ENCODE measurements around the gene RAE1. TPM values are rescaled to one million over a fixed set of nuclear protein-coding genes. Genes with fewer than 3 reads are reported as not detected.

The RAE1 gene
- total and polyA plus RNA-seq, 2 of the 8 experiments (the other 6 are each of a cell fraction or from before 2014, with no cell fraction given): 35.9 to 44.9 TPM

GRCh38 chr20:57316795-57317201 is 34.3 kb upstream of the RAE1 start:
- no peaks in the 10 kb centered on the region for H3K4me1 ChIP-seq (replicated peaks in 1 of 4; ENCODE audit: control insufficient read depth in 3 of 4, insufficient read depth in 4 of 4, low read length in 3 of 4)
- ChIA-PET POLR2A (ENCODE audit: partially characterized antibody) (no interaction called here), CTCF (ENCODE audit: partially characterized antibody) (interaction anchor here (1.2 to 1.3 kb wide), 2 partner anchors 9 to 95 kb away, joined by 3 to 5 read pairs; no protein-coding TSS in a partner anchor)
- H3K4ac ChIP-seq (replicated peaks; ENCODE audit: insufficient read length, low read depth, low read length): no peak overlapping the region
- H2BK5ac ChIP-seq (ENCODE audit: low read depth, low read length): no peak overlapping the region
- H3K18ac ChIP-seq (ENCODE audit: extremely low read depth, low read length): no peak overlapping the region
- no peak overlapping the region for H2AK5ac ChIP-seq (ENCODE audit: low read depth, low read length)
- no peak overlapping the region for H4K5ac ChIP-seq (ENCODE audit: insufficient read length, low read depth, low read length)
- H3K27me3 ChIP-seq (replicated peaks in 1 of 4; ENCODE audit: control insufficient read depth in 3 of 4, extremely low read depth in 1 of 4, insufficient read depth in 3 of 4, low read length in 3 of 4): peaks cover 0 to 2% (median 0%) of the 10 kb centered on the region in 4 experiments; a peak in 2 of 7 replicates
- H4K20me1 ChIP-seq (replicated peaks in 1 of 2; ENCODE audit: control insufficient read depth in 1 of 2, insufficient read depth in 2 of 2, low read length in 2 of 2): no peaks in the 10 kb centered on the region
- no peak for FAIRE-seq
- H3K9me3 ChIP-seq (ENCODE audit: insufficient read depth in 2 of 2, low read depth in 1 of 2, low read length in 1 of 2): no peaks in the 10 kb centered on the region
- H3K4me2 ChIP-seq (ENCODE audit: insufficient read depth in 1 of 2, low read depth in 2 of 2, low read length in 2 of 2): no peak overlapping the region
- no peak overlapping the region for H2BK20ac ChIP-seq (ENCODE audit: low read length)
- H3K36me3 ChIP-seq (ENCODE audit: control insufficient read depth in 2 of 4, insufficient read depth in 4 of 4, low read length in 3 of 4): no peaks in the 10 kb centered on the region
- no peak overlapping the region for H2BK120ac ChIP-seq (replicated peaks; ENCODE audit: low read depth, low read length)
- H3K9ac ChIP-seq (replicated peaks in 1 of 4; ENCODE audit: extremely low read depth in 1 of 4, low read depth in 3 of 4, low read length in 3 of 4): no peak overlapping the region
- H3K23ac ChIP-seq (ENCODE audit: insufficient read length): no peak overlapping the region
- H3K56ac ChIP-seq (replicated peaks; ENCODE audit: insufficient read length, low read depth, low read length): no peak overlapping the region
- H3K14ac ChIP-seq (ENCODE audit: insufficient read length): no peak overlapping the region
- DNase-seq (ENCODE audit: low read depth in 1 of 2, low spot score in 2 of 2): no peak
- H3K27ac ChIP-seq (ENCODE audit: low read depth, low read length): no peak overlapping the region
- no peaks in the 10 kb centered on the region for H3K23me2 ChIP-seq (ENCODE audit: low read depth, low read length)
- 95% methylated on average over 9 of the region's 9 CpGs; no CpG with 5 or more reads in 1 of the 2 experiments for WGBS, 2 experiments (ENCODE audit: extremely low coverage in 1 of 2, insufficient coverage in 1 of 2, insufficient read length in 1 of 2, insufficient replicate concordance in 2 of 2, low coverage in 1 of 2, low lambda C conversion rate in 2 of 2, missing lambda C conversion rate in 1 of 2)
- H3K79me2 ChIP-seq (ENCODE audit: control insufficient read depth in 1 of 2, insufficient read depth in 2 of 2, low read length in 2 of 2): no peaks in the 10 kb centered on the region
- H3K4me3 ChIP-seq (ENCODE audit: extremely low read depth in 1 of 4, insufficient read depth in 2 of 4, low read depth in 3 of 4, low read length in 4 of 4): no peak overlapping the region
- H2AFZ ChIP-seq (ENCODE audit: low read length): no peak overlapping the region
- H2BK12ac ChIP-seq (ENCODE audit: low read depth, low read length): no peak overlapping the region
- H4K8ac ChIP-seq (ENCODE audit: extremely low read depth, insufficient read depth, low read length): no peak overlapping the region
- no peak overlapping the region for H4K91ac ChIP-seq (replicated peaks; ENCODE audit: insufficient read length, low read length)
- no peaks in the 10 kb centered on the region for H3K79me1 ChIP-seq (ENCODE audit: low read depth, low read length)
- no peak overlapping the region for H2BK15ac ChIP-seq (ENCODE audit: low read length)
- TF ChIP-seq TAF7 (optimal IDR thresholded peaks at IDR 0.05; ENCODE audit: borderline replicate concordance, low read depth, low read length): no peak
- TF ChIP-seq HDAC6 (IDR thresholded peaks at IDR 0.05; ENCODE audit: low read depth, low read length): no peak
- TF ChIP-seq BRCA1 (IDR thresholded peaks at IDR 0.05; ENCODE audit: low read depth, low read length): no peak
- no peak for TF ChIP-seq TCF12 (IDR thresholded peaks at IDR 0.05; ENCODE audit: low read depth, low read length)
- TF ChIP-seq NANOG (IDR thresholded peaks at IDR 0.05; ENCODE audit: insufficient read depth, low read depth, low read length, poor library complexity, severe bottlenecking): no peak
- no peak for TF ChIP-seq TAF1 (IDR thresholded peaks at IDR 0.05; ENCODE audit: low read depth, low read length)
- TF ChIP-seq, protein P1, sequence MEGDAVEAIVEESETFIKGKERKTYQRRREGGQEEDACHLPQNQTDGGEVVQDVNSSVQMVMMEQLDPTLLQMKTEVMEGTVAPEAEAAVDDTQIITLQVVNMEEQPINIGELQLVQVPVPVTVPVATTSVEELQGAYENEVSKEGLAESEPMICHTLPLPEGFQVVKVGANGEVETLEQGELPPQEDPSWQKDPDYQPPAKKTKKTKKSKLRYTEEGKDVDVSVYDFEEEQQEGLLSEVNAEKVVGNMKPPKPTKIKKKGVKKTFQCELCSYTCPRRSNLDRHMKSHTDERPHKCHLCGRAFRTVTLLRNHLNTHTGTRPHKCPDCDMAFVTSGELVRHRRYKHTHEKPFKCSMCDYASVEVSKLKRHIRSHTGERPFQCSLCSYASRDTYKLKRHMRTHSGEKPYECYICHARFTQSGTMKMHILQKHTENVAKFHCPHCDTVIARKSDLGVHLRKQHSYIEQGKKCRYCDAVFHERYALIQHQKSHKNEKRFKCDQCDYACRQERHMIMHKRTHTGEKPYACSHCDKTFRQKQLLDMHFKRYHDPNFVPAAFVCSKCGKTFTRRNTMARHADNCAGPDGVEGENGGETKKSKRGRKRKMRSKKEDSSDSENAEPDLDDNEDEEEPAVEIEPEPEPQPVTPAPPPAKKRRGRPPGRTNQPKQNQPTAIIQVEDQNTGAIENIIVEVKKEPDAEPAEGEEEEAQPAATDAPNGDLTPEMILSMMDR (IDR thresholded peaks at IDR 0.05; ENCODE audit: control extremely low read depth in 1 of 3, insufficient read depth in 1 of 3, low read depth in 1 of 3, low read length in 3 of 3): no peak
- no peak for TF ChIP-seq CREB1 (IDR thresholded peaks at IDR 0.05)
- no peak for TF ChIP-seq GABPA (IDR thresholded peaks at IDR 0.05; ENCODE audit: borderline replicate concordance, insufficient read depth, low read length)
- TF ChIP-seq SP4 (IDR thresholded peaks at IDR 0.05; ENCODE audit: low read length): no peak
- no peak for TF ChIP-seq CBX5 (IDR thresholded peaks at IDR 0.05; ENCODE audit: low read depth, low read length)
- no peak for TF ChIP-seq EGR1 (IDR thresholded peaks at IDR 0.05; ENCODE audit: borderline replicate concordance, low read depth, low read length)
- TF ChIP-seq POU5F1 (IDR thresholded peaks at IDR 0.05; ENCODE audit: low read depth, low read length): no peak

All from H1 (cell line).